Activated CD8-positive, alpha-beta memory T cell treated with anti-CD3 and anti-CD28 coated beads, Interleukin-2, amount 50 U/mL, for 1 hour (primary cell): Measurements from ENCODE around the gene LRMDA.
"Not testable (repeated sequence)": the region's sequence is repeated elsewhere in the genome, so short reads cannot be mapped to it uniquely, and the experiment has no call there.

Experiments
- DNase-seq: peaks from one replicate; pipeline ENCODE4 v3.0.0-alpha.2; 2020; ENCODE audit errors: extremely low read depth

LRMDA gene

GRCh38 chr10:75612904-75613684, 181.7 kb downstream of the LRMDA start:
- DNase-seq = no peak

DNA sequence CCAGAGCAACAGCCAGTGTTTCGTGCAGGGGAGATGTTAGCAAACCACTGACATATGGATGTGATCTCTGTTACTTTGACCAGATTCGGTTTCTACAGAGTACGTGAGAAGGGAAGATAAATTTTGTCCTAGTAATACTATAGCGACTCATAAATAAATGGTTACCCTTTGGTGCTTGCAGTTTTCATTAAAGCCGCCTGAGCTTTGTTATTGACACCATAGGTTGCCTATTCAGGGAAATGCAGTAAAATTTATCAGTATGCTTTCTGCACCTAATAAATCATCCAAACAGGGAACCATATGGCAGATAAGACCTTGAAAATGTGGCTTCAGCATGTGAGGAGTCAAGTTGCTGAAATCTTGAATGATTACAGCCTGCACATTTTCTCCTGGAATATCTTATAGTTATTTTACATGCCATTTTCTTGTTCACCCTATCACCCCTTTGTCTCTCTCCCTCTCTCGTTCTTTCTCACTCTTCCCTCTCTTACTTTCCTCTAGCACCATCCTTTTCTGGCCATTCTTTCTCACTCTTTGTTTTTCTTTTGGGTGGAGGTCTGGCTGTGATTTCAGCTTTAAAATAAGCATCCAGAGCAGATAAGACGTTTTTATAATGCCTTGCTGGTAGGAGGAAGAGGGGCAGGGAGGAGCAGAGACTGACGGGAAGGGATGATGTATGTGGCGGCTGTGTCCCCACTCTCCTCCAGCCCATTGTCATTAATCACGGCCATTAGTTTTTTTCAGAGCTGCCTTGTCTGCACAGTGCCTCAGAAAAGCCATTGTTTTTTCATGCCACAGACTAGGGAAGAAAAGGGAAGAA, 182.5 kb downstream of the LRMDA start:
- no peak for DNase-seq

- no peak for DNase-seq
Measured at GRCh38 chr10:75616076-75616475, 184.7 kb downstream of the LRMDA start.

DNA sequence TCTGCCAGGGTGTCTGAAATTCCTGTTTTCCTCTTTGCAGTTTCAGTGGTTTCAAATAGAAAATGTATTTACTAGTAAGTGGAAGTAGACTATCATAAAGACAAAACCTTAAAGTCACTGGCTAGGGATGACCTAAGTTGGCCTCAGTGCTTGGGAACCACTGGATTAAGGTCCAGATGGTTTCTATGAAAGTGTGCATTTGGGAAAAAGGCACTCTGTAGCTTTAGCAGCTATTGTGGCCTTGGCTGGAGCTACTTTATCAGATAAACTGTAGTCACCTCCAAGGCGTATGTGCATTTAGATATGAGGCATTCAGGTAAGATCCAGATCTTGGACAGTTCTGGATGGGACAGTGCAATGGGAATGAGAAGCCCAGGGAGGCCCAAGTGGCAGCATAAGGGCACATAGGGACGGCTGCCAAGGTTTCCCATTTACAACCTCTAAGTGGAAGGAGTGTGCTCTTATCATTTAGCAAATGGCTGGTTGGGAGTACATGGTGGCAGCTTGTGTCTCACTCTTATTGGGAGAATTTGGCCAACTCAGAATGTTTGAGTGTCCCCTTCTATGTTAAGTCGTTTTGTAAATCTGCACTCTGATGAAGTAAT, 185.6 kb downstream of the LRMDA start:
- no peak for DNase-seq

GRCh38 chr10:75617485-75618155, 186.2 kb downstream of the LRMDA start:
- no peak for DNase-seq

GRCh38 chr10:75619635-75620034, 188.2 kb downstream of the LRMDA start:
- DNase-seq = no peak

DNA sequence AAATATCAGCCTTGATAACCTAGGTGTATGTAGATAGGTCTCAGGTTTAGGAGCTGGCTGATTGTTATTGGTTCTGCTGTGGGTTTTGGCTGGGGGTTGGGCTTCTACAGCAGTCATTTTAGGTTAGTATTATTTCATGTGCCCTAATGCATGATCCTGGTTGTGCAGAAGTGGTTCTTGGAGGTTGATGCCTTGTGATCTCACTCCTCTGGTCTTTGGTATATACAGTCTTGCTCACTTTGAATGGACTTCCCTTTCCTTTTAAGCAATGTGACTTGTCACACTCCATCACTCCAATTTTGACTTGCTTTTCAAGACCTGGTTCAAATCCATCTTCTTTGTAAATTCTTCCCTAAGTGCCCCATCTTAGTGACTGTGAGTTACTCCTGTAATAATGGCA, 188.9 kb downstream of the LRMDA start:
- no peak for DNase-seq

GRCh38 chr10:75621003-75621402, 189.6 kb downstream of the LRMDA start:
- not testable (repeated sequence) for DNase-seq

DNA sequence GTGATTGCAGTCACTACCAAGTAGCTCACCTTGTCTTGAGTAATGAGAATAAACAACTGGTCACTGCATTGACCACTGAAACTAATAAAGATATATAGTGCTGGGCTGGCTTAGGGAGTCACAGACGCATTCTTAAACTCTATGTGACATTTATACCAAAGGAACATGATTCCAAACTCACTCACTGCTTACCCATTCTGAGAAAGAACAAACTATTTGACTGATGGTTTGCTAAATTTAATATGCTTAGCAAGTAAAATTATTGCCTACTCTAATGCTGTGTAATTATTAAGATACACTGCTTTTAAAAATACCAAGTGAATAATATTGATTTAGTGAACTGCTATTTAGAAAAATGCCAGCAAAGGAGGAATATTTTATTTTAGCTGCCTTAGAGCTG, 191.1 kb downstream of the LRMDA start:
- DNase-seq = no peak

GRCh38 chr10:75623310-75624093, 192.1 kb downstream of the LRMDA start:
- DNase-seq = no peak

DNA sequence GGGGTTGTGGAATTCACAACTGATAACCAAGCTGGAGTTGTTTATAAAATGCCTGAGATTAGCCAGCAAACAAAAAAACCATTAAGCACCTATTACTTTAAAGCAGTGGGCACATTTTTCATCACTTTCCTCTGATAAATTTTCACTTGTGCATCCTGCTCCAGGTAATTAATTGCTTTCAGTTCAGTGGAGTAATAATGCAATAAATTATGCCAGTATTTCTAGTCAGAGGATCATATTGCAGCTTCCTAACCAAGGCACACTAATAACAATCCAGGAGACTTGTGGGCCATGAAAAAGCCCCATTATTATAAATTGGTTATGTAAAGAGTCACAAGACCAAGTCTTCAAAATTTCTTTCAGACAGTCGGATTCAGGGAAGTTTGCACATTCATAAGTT, 193.2 kb downstream of the LRMDA start:
- no peak for DNase-seq

GRCh38 chr10:75630746-75631145, 199.3 kb downstream of the LRMDA start:
- no peak for DNase-seq

- DNase-seq = no peak
Measured at GRCh38 chr10:75632805-75633462, 201.5 kb downstream of the LRMDA start.

DNA sequence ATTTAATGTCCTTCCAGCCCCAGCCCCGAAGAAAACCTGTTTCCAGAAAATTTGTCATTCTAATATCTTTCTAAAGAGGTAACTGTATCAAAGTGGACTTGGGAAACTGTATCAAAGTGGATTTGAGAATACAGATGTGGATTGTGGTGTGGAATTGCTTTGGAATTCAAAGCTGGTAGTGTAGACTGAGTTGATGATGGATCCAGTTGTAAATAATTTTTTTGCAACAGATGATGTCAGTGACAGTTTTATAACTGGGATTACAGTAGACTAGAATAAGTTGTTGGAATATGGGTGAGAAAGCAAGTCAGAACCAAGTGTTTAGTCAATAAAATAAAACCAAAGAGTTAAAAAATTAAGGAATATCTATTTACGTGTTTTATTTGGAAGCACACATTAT, 202.1 kb downstream of the LRMDA start:
- no peak for DNase-seq

DNA sequence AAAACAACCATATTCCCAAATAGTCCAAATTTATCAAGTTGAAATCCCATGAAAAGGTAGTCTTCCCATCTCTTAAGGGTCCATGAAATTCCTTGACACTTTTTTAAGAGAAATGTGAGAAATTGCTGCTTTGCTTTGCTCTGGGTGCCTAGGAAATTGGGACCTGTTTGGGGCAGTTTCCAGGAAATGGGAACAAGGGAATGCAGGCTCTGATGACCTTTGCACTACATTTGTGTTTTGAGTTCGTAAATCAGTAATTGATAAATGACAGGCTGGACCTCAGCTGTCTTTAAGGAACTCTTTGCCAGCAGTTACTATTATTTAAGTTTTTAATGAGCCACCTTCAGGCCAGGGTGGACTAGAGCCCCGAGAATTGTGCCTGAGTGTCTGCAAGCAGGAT, 203.5 kb downstream of the LRMDA start:
- no peak for DNase-seq

DNA sequence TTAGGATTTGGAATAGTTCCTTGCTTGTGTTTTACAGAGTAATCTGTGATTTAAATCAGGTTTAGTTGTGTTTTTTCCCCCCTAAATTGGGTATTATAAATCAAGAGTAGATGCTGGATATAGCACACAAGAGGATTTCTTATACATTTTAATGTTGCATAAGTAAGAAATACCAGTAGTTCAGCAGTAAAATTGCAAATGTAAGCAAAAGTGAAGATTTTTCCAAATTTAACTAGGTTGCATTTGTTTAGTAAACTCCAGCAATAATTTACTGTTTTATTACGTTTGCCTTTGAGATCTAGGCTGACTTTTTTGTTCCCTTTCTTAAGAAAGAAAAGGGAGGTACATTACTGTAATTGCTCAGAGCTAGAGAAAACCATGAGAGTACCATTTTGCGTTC, 207.3 kb downstream of the LRMDA start:
- DNase-seq = no peak

DNA sequence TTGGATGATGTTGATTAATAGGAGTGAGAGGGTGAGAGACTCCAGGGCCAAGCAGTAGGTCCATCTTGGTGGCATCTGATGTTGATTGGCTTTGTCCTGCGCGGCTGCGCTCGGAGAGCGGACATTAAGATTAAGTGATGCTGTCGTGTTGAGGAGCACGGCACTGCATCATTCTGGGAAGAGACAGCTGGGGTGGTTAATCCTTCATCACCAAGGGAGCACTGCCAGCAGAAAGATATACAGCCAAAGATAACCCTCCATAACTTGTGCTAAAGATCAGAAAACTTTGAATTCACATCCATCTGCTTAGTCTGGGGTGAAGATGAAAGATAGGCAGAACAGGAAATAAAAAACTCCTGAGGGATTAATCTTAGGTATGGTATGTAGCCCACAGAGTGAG, 208.3 kb downstream of the LRMDA start:
- no peak for DNase-seq

DNA sequence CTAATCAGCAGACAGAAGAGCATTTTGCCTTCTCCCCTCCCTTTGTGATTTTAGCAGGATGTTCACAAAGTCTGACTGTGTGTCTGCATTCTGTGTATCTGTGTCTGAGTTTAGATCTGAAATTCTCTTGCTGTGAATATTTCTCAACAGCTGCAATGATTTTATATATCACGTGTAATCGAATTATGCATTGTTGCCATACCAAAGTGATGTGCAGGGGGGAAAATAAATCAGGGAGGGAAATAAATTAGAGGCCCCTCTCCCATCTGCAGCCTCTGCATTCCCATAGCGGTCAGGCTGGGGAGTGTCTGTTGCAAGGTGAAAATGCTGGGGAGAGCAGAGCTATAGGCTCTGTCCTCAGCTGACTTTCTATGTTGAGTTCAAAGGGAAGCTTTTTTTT, 209.0 kb downstream of the LRMDA start:
- no peak for DNase-seq

DNA sequence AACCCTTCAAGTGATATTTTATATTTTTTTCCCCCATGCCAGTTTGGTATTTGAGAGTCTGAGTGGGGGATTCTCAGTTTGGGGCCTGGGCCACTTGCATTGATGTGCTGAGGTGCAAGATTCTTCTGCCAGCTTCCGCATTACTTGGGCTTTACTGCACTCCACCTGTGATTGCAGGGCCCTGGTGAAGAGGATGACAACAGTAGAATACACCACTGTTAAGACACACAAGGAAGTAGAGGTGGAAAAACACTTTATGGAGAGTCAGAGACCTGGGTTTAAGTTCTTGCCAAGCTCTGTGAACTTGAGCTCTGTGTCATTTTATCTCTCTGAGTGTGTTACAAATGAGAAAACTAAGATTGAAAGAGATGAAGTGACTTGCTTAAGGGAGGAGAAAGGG, 209.4 kb downstream of the LRMDA start:
- no peak for DNase-seq

DNA sequence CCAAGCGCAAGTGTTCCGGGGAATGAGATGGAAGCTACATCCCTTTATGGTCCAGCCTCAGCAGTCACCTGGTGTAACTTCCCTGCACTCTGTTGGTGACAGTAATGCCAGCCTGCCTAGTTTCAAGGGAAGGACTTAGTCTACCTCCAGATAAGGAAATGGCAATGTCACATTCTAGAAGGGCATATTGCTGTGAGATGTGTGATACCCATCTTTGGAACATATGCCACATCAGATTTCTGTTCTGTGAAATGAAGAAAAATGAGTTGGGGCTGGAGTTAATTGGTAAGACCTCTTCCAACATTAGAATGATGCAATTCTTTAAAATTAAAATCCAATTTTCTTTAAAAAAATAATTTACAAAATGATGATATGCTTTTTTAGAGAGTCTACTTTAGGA, 212.0 kb downstream of the LRMDA start:
- DNase-seq = no peak
